HS-5 (cell line): ENCODE measurements around the gene DMBX1.

Source experiments
- DNase-seq: peaks from one replicate; pipeline ENCODE4 v3.0.0-alpha.2; 2012; ENCODE audit warnings: low read depth

The DMBX1 gene

GRCh38 chr1:46506470-46507219 is 17.0 kb downstream of the DMBX1 start:
- DNase-seq: no peak

DNA sequence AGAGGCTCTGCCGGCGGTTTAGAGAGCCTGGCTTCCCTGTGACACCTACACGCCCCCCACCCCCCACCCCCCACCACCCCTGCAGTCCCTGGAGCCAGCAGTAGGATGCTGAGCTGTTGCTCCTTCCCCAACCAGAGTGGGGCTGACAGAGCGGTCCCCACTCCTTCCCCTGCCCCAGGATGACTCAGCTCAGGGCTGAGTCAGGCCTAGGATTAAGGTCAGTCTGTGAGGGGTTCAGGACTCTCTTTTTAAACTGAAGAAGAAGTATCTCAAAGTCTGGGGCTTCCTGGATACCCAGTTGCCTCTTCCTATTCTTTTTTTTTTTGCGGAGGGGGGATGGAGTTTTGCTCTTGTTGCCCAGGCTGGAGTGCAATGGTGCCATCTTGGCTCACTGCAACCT is 19.1 kb downstream of the DMBX1 start:
- DNase-seq: no peak

DNA sequence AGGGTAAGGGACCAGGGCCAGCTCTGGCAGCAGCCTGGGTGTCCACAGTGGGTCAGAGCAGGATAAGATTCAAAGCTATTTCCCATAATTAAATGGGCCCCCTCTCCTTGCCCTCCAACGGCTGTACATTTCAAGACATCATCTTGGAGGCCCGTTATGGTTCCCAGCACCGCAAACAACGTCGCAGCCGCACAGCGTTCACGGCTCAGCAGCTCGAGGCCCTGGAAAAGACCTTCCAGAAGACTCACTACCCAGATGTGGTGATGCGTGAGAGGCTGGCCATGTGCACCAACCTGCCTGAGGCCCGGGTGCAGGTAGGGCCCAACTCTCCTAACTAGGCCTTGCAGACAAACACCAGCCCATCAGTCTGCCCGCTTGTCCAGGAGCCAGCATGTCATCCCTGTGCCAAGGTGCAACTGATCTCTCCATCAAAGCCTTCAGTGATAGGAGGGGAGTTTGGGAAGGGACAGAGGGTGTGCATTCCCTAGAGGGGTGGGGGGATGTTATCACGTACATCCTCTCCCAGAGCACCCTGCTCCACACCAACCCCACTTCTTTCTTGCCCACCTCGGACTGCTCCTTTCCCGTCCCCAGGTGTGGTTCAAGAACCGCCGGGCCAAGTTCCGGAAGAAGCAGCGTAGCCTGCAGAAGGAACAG is 20.8 kb downstream of the DMBX1 start:
- DNase-seq: no peak

DNA sequence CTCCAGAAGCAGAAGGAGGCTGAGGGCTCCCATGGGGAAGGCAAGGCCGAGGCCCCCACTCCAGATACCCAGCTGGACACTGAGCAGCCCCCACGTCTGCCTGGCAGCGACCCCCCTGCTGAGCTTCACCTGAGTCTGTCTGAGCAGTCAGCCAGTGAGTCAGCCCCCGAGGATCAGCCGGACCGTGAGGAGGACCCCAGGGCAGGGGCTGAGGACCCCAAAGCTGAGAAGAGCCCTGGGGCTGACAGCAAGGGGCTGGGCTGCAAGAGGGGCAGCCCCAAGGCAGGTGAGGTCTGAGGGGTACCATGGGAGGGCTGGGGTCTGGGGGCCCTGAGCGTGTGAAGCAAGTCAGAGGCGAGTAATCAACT is 21.3 kb downstream of the DMBX1 start:
- DNase-seq: no peak

DNA sequence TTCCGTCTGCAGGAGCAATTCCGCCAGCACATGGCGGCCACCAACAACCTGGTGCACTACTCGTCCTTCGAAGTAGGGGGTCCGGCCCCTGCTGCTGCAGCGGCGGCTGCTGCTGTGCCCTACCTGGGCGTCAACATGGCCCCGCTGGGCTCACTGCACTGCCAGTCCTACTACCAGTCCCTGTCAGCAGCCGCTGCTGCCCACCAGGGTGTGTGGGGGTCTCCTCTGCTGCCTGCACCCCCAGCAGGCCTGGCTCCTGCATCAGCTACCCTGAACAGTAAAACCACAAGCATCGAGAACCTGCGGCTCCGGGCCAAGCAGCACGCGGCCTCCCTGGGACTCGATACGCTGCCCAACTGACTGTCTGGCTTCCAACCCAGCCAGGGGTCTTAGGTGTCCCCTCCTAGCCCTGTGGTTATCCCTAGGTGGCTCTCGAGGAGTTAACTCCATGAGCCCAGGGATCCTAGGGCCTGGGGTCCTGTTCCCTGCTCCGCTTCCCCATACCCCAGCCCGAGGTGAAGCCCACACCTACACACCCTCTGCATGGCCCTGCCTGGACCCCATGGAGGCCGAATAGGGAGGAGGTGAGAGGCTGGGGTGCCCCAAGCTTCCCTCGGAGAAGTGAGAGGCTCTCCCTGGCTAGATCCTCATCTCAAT is 22.6 kb downstream of the DMBX1 start:
- no peak for DNase-seq

DNA sequence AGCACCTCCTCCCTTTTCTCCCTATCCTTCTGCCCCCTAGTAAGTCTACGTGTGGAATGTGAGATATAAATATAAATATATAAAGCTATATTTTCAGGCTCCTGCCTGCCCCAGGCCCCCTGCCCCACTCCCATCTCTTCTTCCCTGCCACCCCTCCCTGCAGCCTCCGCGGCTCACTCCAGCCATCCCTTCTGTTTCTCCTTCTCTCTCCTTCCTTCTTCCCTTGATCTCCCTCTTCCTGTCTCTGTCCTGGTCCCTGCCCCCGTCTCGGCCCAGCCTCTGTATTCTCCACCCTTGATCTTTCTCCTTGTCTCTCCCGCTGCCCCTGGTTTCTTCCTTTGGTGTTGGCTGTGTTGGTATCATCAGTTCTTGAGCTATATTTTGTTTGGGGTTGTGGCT is 23.2 kb downstream of the DMBX1 start:
- DNase-seq: no peak

GRCh38 chr1:46513536-46513935 is 23.9 kb downstream of the DMBX1 start:
- no peak for DNase-seq

DNA sequence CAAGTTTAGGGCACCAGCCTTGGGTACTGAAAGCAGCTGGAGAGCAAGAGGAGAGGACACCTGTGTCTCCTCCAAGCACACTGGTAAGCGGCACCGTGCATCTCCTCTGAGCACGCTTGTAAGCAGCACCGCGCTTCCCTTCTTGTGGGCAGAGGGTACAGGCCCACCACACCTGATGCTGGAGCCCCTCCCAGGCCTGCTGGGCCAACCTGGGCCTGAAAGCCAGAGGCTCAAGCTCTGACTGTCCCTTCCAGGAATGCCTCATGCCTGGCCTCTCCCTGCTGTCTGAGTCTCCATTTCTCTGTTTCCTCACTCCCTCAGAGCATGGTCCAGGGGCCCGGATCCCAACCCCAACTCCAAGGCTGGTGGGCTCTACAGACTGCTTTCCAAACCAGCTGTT is 25.9 kb downstream of the DMBX1 start:
- no peak for DNase-seq

DNA sequence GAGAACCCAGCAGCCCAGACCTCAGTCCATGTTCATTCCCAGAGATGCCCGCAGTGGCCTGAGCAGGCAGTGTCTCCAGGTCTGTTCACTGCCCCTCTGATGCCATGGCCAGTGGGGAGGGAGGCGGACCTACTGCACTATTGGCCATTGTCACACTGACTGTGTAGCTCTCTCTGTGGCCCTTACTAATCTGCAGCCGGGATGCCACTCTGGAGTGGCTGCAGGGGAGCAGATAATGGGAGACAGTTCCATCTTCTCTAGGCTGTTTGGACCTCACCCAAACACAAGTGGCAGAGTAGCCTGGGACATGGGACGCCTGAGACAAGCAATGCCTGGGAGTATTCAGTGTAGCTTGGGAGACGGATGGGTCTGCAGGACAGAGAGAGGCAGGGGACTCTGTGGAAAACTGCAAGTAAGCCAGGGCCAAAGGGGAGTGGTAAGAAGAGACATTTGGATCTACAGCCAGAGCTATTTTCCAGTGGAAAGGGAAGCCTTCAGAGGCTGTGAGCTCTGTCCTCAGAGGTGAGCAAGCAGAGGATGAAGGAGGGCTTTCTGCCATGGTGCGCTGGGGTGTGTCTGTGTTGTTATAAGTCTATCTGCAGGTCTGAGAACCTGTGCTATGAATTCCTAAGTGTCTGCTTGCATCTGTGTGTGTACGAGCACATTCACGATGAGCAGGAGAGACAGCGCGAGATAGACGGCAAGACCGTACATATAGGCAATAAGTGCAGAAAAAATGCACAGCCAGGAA is 26.7 kb downstream of the DMBX1 start:
- DNase-seq: no peak

DNA sequence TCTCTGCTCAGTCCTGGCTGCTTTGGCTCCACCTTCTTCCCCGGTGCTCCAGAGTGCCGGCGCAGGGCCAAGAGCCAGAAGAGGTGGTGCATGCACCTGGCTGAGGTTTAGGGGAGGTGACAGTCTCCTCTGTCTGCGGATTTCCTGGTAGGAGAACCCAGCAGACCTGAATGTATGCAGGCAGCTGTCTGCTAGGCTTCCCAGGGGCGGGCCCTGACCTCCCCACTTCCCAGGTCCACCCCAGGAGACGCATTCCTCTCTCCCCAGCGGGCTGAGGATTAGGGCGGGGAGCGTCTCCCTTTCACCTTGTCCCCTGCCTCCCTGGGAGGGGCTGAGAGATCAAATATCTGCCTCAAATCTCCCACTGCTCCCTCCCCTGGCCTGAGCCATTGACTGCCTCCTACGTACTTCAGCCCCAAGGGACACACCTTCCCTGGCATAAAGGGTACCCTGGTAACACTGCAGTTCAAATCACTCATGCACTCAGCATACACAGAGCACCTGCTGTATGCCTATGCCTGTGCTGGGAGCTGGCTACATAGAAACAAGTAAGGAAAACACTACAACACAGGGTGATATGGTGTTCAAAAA is 27.5 kb downstream of the DMBX1 start:
- DNase-seq: no peak

- no peak for DNase-seq
Observed at GRCh38 chr1:46517932-46518498, 28.4 kb downstream of the DMBX1 start.

DNA sequence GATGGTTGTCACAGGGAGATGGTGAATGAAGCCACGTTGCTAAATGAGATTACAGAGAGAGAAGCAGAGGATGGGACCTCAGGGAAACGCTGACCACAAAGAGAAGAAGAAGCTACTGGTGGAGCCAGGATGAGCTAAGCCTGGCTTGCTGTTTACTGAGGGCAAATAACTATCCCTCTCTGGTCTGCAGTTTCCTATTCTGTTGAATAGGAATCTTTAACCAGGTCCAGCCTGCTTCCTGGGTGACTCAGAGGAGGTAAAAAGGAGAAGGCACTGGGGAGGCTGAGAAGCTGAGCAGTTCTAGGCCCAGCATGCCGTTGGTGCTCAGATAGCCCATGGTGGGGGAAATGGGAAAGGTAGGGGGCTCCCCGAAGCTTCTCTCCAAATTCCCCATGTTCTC is 29.6 kb downstream of the DMBX1 start:
- no peak for DNase-seq

GRCh38 chr1:46520063-46520911 is 30.7 kb downstream of the DMBX1 start:
- DNase-seq: no peak

DNA sequence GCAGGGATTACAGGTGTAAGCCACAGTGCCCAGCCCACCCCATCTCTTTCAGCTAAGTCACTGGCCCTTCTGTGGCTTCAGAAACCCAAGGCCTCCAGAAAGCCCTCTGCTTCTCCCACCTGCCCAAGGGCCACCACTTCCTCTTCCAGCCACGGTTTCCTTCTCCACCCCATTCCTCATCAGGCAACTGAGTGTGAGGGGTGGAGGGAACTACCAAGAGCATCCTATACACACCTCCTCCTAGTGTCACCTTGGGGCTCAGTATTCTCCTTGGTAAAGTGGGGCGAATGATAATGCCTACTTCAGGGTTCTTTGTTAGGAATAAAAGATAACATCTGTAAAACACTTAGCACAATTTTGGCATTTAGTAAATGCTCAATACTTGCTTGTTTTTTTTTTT is 31.8 kb downstream of the DMBX1 start:
- DNase-seq: no peak

DNA sequence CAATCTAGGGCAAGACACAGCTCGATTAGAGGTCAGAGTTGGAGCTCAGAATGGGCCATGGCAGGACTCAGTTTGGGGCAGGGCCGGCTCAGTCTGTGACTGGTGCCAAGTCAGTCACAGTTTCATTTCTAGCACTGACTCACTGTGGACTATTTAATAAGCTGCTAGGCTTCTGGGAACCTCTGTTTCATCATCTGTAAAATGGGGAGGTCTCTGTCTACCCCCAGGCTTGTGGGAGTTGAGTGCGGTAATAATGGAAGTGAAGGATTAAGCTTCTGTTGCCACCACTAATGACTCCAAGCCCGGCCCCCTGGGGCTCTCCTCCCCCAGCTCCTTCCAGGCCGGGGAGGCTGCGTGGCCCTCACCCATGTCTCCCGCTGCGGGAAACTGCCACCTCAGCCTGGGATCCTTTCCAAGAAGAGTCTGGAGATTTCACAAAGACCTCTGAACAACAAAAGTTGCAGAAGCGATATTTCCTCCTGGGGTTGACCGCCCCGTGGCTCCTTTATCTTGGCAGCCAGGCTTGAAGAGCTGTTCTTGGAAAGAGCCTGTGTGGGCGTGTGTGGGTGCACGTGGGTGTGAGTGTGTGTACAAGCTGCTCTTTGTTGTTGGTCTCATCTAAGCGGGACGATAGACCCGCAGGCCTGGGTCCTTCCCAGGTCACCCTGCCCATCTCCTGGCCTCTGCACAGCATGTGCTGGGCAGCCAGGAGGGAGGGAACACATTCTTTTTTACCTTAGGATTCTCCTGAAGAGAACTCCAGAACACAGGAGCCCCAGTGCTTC is 32.7 kb downstream of the DMBX1 start:
- DNase-seq: no peak

DNA sequence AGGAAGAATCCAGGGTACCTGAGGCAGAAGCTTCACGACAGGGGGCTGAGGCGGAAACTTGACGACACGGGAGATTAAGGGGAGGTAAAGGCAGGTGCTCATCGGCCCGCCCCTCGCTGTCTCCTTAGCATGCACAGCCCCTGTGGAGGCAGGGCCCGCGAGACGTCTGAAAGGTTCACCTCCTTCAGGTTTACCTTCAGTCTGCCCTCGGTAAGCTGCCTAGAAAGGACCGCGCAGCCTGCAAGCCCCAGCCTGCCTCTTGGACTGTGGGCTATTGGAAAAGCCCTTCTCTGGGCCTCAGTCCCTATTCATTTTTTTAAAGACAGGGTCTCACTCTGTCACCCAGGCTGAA is 33.3 kb downstream of the DMBX1 start:
- DNase-seq: no peak

- DNase-seq: no peak
Observed at GRCh38 chr1:46523496-46524353, 34.1 kb downstream of the DMBX1 start.

DNA sequence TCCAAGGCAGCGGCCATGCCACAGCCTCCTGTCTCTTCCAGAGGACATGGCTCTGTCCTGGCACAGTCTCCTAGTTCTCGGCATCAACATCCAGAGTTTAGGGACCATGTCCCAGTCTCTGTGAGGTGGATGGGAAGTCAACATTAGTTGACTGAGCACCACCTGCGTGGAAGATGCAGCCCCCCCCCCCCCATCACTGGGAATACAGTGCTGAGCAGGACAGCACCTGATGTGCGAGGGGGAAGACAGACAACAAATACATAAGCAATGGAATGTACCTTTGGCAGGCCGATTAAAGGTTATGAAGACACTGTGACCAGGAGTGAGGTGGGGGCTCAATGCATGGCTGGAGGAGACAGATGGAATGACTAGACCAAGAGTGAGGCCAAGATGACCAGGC is 35.2 kb downstream of the DMBX1 start:
- no peak for DNase-seq

GRCh38 chr1:46525253-46525983 is 35.8 kb downstream of the DMBX1 start:
- DNase-seq: no peak
